Middle frontal gyrus (tissue), 1 donor: ENCODE data around the gene KHK.
"Not testable (repeated sequence)": the region's sequence is repeated elsewhere in the genome, so short reads cannot be mapped to it uniquely, and the experiment has no call there.

Source experiments
- DNase-seq: peaks from one replicate; pipeline ENCODE4 v3.0.0-alpha.2; 2015; ENCODE audit warnings: low spot score; ENCODE audit errors: extremely low spot score

Gene KHK

DNA sequence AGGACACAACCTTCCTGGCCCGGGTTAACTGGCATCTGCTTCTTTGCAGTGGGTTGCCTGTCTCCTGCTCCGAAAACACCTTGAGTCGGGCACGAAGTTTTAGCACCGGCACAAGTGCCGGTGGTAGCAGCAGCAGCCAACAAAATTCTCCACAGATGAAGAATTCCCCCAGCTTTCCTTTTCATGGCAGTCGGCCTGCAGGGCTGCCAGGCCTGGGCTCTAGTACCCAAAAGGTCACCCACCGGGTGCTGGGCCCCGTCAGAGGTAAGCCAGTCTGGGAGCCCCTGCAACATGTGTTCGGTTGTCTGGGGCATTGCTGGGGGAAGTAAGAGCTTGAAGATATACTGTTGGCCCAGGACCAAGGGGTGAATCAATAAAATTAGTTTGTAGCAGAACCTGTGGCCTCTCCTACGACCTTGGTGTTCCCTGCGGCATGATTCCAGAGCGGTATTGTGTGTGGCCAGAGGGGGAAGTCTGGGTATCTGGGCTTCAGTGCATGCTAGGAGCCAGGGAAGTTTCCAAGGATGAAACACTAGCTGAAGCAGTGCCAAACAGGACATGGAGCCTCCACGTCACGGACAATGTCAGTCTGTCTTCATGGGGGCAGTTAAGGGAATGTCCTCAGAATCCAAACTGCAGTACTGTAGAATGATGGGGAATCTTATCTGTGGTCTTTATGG, 27.3 kb upstream of the KHK start:
- no peak for DNase-seq

GRCh38 chr2:27060323-27060722, 26.2 kb upstream of the KHK start:
- DNase-seq, result no peak

DNA sequence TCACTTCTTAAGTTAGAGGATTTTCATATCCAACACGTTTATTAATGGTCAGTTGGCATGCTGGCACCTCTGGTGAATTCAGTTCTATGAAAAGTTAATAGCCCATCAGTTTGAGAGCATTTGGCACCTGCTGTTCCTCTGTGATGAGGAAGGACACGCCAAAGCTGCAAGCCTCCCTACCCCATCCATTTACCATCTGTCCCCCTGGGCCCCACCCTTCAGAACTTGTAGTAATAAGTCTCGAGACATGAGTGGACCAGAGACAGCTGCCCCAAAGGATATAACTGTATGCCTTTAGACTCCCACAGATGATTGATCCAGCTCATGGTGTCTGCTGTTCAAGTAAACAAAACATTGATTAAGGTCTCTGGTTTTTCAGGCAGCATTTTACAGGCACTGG, 21.4 kb upstream of the KHK start:
- DNase-seq, result no peak

- DNase-seq, result no peak
These were observed 19.2 kb upstream of the KHK start for GRCh38 chr2:27067385-27067784.

DNA sequence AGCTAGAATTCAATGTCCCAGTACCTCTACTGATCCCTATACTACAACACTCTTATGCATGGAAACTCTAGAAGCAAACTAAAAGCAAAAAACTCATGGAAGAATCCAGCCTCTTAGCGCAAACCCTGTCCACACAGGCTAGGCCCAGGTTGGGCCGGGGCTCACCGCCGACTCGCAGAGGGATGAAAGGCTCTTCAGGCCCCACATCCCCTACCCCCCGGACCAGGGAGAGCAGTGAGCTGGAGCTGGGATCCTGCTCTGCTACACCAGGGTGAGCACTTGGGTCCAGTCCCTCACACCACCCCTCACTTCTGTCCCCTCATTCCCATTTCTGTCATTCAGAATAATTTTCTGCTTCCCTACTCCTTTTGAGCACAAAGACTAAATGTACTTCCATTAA, 17.1 kb upstream of the KHK start:
- no peak for DNase-seq

DNA sequence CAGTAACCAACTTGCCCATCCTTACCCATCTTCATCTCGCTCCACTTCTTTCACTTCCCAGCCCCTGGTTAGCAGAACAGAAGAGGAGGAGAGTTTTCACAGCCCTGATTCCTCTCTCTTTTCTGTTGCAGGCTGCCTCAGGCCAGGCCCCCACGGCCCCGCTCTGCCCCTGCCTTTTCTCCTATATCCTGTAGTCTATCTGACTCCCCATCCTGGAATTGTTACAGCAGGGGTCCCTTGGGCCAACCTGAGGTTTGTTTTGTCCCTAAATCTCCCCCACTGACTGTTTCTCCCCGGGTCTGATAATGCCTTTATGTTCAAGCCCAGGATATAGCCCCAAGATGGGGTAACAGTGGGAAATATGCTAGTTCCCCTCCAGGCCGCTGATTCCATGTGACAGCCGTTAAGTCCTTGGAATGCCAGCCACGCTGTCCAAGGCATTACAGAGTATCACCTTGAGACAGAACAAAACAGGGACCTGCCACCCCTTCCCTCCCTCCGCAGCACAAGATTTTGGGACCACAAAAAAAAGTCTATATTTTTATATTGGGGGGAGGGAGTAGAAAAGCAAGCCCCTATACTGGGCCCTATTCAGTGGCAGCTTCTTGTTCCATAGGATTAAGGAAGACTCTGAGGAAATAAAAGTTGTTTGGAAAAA, 16.5 kb upstream of the KHK start:
- no peak for DNase-seq

GRCh38 chr2:27070653-27071276, 15.8 kb upstream of the KHK start:
- no peak for DNase-seq

- DNase-seq, result peak; percentile 95
These were observed 15.1 kb upstream of the KHK start, which contains the start of gene OST4 for GRCh38 chr2:27071277-27071989. TSS of gene OST4 (minus strand) at chr2:27071654.

DNA sequence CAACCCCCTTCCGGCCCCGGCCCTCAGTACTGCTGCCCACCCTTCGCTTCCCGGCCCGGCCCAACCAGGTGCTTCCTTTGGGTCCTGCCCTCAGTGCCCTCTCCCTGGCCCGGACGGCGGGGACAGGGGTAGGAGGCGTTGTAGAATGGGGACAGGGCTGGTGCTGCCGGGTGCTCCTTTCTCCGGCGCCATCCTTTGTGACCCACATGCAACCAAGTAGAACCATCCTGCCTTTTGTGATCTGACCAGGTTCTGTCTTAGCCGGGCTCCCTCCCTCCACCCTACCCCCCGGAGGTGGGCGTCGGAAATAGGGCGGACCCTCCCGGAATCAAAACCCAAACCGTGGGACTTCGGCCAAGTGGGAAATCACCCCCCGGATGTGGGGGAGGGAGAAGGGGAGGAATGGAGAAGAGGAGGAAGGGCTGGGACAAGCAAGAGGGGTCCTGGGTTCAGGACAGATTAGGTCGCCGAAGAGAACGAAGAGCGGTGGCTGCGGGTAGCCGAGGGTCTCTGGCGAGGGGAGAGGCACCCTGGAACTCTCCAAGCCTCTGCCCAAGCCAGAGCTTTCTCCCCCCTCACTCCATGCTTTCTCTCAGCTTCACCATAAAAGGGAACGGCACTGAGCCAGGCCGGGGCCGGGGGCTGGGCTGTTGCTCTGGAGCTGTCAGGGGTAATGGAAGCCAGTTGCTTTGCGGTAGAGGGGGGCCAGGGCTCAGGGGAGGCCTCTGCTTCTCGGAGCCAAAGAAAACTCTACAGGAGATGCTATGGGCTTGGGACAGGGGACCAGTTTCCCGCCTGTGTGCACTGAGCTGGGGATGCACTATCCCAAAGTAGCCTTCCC, 14.4 kb upstream of the KHK start:
- no peak for DNase-seq

- no peak for DNase-seq
These were observed 13.7 kb upstream of the KHK start for GRCh38 chr2:27072920-27073319.

DNA sequence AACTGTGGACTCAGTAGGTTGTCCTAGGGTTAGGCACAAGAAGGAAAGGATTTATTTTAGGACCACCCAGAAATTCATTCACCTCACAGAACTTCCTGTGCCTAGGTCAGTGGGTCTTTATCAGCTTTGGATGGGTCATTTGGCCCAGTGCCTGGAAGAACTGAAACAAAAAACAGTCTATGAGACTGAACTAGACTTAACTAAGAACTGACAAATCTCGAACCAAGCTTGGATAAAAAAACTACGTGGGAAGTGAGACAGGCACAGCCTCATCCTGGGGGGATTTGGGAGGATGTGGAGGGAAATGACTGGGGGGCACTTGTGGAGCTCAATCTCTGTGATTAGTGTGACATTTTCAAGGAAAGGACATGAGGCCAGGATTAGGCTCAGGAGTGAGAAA, 12.8 kb upstream of the KHK start:
- DNase-seq, result no peak

GRCh38 chr2:27074738-27075565, 11.6 kb upstream of the KHK start:
- no peak for DNase-seq

DNA sequence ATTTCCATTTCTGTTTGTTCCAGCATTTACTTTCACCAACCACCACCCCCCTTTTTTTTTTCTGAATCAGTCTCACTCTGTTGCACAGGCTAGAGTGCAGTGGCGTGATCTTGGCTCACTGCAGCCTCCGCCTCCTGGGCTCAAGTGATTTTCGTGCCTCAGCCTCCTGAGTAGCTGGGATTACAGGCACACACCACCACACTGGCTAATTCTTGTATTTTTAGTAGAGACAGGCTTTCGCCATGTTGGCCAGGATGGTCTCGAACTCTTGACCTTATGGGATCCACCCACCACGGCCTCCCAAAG, 11.1 kb upstream of the KHK start:
- DNase-seq, result not testable (repeated sequence)

GRCh38 chr2:27076323-27076722, 10.2 kb upstream of the KHK start:
- DNase-seq, result no peak

DNA sequence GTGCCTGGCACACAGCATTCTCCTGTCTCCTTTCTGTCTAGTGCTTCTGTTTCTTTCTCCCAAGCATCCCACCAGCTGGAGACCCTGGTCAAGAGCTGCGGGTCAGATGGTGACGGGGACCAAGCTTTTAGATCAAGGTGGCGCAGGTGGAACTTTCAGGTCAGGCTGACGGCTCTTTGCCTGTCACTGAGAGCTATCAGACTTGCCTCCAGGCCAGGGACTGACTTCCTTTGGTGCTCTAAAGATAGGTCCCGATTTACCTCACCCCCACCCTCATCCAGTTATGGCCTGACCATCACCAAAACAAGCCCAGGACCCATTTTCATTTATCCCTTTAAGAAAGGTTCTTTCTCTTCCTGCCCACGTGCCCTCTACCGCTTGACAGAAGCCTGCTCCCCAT, 9.3 kb upstream of the KHK start:
- DNase-seq, result no peak

GRCh38 chr2:27078267-27079194, 8.0 kb upstream of the KHK start, which contains the start of gene EMILIN1:
TSS of gene EMILIN1 (plus strand) at chr2:27078615. CDS start at chr2:27079066, 451 bp downstream.
- DNase-seq, result no peak

DNA sequence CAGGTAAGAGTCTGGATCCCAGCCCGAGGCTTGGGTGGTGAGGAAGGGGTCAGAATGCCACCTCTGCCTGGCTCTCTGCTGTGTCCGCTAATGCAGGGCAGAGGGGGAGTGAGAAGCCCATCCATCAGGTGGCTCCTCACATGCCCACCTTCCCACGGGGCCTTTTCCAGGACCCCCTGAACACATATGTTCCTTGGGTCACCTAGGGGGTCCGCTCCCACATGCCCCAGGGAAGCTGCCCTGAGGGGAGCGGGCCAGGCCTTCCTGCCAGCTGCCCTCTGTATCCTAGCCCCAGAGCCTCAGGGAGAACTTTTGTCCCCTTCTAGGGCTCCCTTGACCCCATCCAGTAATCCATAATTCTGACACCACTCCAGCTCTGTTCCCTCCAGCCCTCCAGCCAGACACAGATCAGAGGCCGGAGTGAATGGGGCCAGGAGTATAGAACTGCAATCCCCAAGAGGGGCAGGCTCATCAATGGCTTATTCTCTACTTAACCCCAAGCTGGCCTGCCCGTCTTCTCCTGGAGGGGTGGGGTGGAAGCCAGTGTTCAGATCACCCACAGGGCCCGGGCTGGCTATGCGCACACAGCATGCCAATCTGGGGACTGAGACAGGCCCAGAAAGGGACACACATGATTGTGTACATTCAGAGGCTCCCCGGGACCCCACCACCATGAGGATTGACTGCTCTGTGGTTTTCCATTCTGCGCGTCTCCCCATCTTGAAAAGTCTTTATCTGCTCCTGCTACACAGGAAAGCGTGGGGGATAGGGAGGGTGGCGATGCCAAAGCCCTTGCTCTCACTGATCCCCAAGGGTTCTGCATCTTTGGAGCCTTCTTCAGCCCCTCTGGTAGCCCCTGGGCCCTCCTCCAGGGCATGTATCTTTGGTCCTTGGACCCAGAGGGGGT, 7.1 kb upstream of the KHK start:
- DNase-seq, result no peak

GRCh38 chr2:27080140-27080469, 6.5 kb upstream of the KHK start:
- no peak for DNase-seq

GRCh38 chr2:27080603-27080936, 6.0 kb upstream of the KHK start:
- no peak for DNase-seq
